Karpas-422 (cell line): ENCODE results near the gene KLK11. TPM values are rescaled to one million over a fixed set of nuclear protein-coding genes. Genes with fewer than 3 reads are reported as not detected.

Source experiments
- DNase-seq: peaks from one replicate; pipeline ENCODE4 v3.0.0-alpha.2; 2015
- H2AFZ ChIP-seq: fragments of 200-600 bp; sonication (generic); 2 replicates; pipeline ENCODE4 v1.6.1; 2014; ENCODE audit warnings: antibody characterized with exemption, low read length, mixed read lengths
- H3K27ac ChIP-seq: fragments of 200-600 bp; sonication (generic); 2 replicates; pipeline ENCODE4 v1.5.1; 2014; ENCODE audit warnings: mild to moderate bottlenecking, low read length, moderate library complexity
- H3K27me3 ChIP-seq: fragments of 200-600 bp; sonication (generic); 2 replicates; pipeline ENCODE4 v1.6.1; 2014; ENCODE audit warnings: low read length, mixed read lengths
- H3K36me3 ChIP-seq: fragments of 200-600 bp; sonication (generic); 2 replicates; pipeline ENCODE4 v1.6.1; 2014; ENCODE audit warnings: low read length, mixed read lengths; ENCODE audit not compliant: insufficient read depth
- H3K4me1 ChIP-seq: fragments of 200-600 bp; sonication (generic); 2 replicates; pipeline ENCODE4 v1.6.1; 2014; ENCODE audit warnings: mild to moderate bottlenecking, low read length, mixed read lengths
- H3K4me2 ChIP-seq: fragments of 200-600 bp; sonication (generic); 2 replicates; pipeline ENCODE4 v1.6.1; 2014; ENCODE audit warnings: low read length, low read depth, mild to moderate bottlenecking; ENCODE audit not compliant: poor library complexity, severe bottlenecking
- H3K4me3 ChIP-seq: fragments of 200-600 bp; sonication (generic); 2 replicates; pipeline ENCODE4 v1.5.1; 2014; ENCODE audit warnings: mild to moderate bottlenecking, antibody characterized with exemption, low read length, mixed read lengths
- H3K79me2 ChIP-seq: fragments of 200-600 bp; sonication (generic); 2 replicates; pipeline ENCODE4 v1.6.1; 2014; ENCODE audit warnings: mild to moderate bottlenecking, low read length, mixed read lengths
- H3K9ac ChIP-seq: fragments of 200-600 bp; sonication (generic); 2 replicates; pipeline ENCODE4 v1.6.0; 2014; ENCODE audit warnings: low read length
- H3K9me2 ChIP-seq: fragments of 200-600 bp; sonication (generic), shearing (Covaris generic); replicated peaks from 2 replicates; pipeline ENCODE4 v1.6.0; 2014; ENCODE audit warnings: mild to moderate bottlenecking, low read length, moderate library complexity; ENCODE audit not compliant: insufficient read depth
- H3K9me3 ChIP-seq: fragments of 300-700, 200-600 bp; sonication (generic); 2 replicates; pipeline ENCODE4 v1.6.1; 2014; ENCODE audit warnings: low read length, mixed read lengths
- H4K20me1 ChIP-seq: fragments of 200-600 bp; sonication (generic); 2 replicates; pipeline ENCODE4 v1.6.1; 2014; ENCODE audit warnings: mild to moderate bottlenecking, antibody characterized with exemption, low read length, low read depth; ENCODE audit not compliant: insufficient read depth
- total RNA-seq: library from RNA; depleted of rRNA; stranded (reverse); fragments of >200 nt; shearing (Covaris generic); gene quantifications from 2 replicates; pipeline ENCODE4 v1.2.3, GENCODE V29; 2014; ENCODE audit warnings: low replicate concordance

Gene KLK11
- total RNA-seq, 1 experiment from 2014 or later = not detected

GRCh38 chr19:51016798-51017683 is 9.4 kb downstream of the KLK11 start:
- Histone ChIP-seq H3K9me3 (no peaks in the 10 kb centered on the region), H3K4me1 (no peaks in the 10 kb centered on the region), H3K27me3 (no peaks in the 10 kb centered on the region), H3K27ac (no peak overlapping the region), H4K20me1 (peaks cover 3% of the 10 kb centered on the region; the same call in 1 of the 2 replicates), H3K36me3 (no peaks in the 10 kb centered on the region), H3K4me3 (no peak overlapping the region), H3K4me2 (no peak overlapping the region), H3K9ac (no peak overlapping the region), H2AFZ (no peak overlapping the region), H3K9me2 (no peaks in the 10 kb centered on the region), H3K79me2 (no peaks in the 10 kb centered on the region)
- DNase-seq = no peak

DNA sequence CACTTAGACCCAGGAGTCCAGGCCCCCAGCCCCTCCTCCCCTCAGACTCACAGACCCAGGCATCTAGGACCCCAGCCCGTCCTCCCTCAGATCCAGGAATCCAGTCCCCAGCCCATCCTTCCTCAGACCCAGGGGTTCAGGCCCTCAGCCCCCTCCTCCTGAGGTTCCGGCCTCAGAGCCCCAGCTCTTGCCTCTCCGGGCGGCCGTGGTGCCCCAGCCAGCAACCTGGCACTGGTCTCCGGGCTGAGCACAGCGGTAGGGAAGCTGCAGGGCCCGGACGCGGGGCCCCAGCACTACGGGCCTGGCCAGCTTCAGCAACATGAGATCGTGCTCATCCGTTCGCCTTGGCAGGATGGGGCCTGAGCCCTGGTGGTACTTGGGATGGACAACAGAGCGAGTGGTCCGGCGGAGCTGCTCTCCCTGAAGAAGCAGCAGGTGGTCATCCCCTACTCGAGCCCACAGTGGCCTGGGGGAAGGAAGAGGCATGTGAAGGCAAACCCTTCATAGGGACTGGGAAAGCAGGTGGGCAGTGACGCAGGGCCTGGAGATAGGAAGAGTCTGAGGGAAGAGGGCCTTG is 10.6 kb downstream of the KLK11 start:
- H3K9me2 ChIP-seq = no peaks in the 10 kb centered on the region
- H2AFZ ChIP-seq = no peak overlapping the region
- H3K9me3 ChIP-seq = no peaks in the 10 kb centered on the region
- no peak overlapping the region for H3K9ac ChIP-seq
- H3K79me2 ChIP-seq = no peaks in the 10 kb centered on the region
- H3K4me2 ChIP-seq = no peak overlapping the region
- H3K36me3 ChIP-seq = no peaks in the 10 kb centered on the region
- H3K4me3 ChIP-seq = no peak overlapping the region
- H3K27me3 ChIP-seq = no peaks in the 10 kb centered on the region
- H4K20me1 ChIP-seq = peaks cover 3% of the 10 kb centered on the region; the same call in 1 of the 2 replicates
- H3K27ac ChIP-seq = no peak overlapping the region
- DNase-seq = no peak
- no peaks in the 10 kb centered on the region for H3K4me1 ChIP-seq

DNA sequence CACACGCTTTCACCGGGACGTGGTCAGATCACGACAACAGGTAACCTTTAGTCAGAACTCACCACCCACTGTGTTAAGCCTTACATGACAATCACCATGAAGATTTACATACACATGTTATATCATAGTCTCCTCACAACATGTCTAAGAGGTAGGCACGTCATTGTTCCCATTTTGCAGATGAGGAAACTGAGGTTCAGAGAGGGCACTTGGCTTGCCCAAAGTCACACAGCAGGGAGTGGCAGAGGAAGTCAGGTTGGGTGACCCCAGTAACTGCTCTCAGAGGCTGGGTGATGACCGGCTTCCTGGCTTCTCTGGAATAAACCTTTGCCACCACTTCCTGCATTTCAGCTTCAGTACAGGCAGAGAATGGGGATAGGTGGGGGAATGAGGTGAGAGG is 12.2 kb downstream of the KLK11 start:
- Histone ChIP-seq H3K4me3 (no peak overlapping the region), H3K9me3 (no peaks in the 10 kb centered on the region), H3K4me1 (no peaks in the 10 kb centered on the region), H3K79me2 (no peaks in the 10 kb centered on the region), H4K20me1 (peaks cover 3% of the 10 kb centered on the region; the same call in 1 of the 2 replicates), H3K4me2 (no peak overlapping the region), H3K9me2 (no peaks in the 10 kb centered on the region), H3K9ac (no peak overlapping the region), H3K27me3 (no peaks in the 10 kb centered on the region), H3K36me3 (no peaks in the 10 kb centered on the region), H2AFZ (no peak overlapping the region), H3K27ac (no peak overlapping the region)
- DNase-seq = no peak

GRCh38 chr19:51012661-51013190 is 13.7 kb downstream of the KLK11 start:
- DNase-seq = no peak
- Histone ChIP-seq H3K4me1 (no peaks in the 10 kb centered on the region), H3K36me3 (no peaks in the 10 kb centered on the region), H3K27ac (no peak overlapping the region), H4K20me1 (peaks cover 3% of the 10 kb centered on the region; the same call in 1 of the 2 replicates), H3K9me2 (no peaks in the 10 kb centered on the region), H3K9ac (no peak overlapping the region), H3K4me2 (no peak overlapping the region), H3K4me3 (no peak overlapping the region), H2AFZ (no peak overlapping the region), H3K9me3 (no peaks in the 10 kb centered on the region), H3K79me2 (no peaks in the 10 kb centered on the region), H3K27me3 (no peaks in the 10 kb centered on the region)

DNA sequence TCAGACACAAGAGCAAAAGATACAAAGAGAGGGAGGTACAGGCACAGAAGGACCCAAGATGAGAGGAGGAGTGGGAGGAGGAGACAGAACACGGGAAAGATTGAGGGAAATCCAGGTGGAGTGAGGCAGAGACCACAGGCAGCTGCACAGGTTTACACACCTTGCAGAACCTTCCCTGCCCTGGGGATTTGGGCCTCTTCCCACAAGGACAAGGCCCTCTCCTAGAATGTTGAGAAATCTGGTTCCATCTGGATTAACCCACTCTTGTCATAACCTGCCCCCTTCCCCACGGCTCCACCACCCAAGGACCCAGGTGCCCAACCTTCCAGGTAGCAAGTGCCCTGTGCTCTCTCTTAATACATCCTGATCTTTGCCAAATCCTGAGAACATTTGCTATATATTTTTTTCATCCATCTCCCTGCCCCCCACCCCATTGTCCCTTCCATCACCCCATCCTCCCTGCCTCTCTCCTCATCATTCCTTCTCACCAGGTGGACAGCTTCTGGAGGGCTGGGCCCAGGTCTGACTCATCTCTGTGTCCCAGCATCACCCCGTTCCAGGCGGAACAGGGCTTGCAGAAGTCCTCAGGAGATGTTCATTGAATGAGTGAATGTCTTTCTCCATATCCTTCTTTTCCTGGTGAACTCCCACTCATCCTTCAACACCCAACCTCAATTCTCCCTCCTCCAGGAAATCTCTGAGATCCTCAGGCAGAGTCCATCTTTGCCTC is 16.2 kb downstream of the KLK11 start:
- H3K27me3 ChIP-seq = no peaks in the 10 kb centered on the region
- H3K4me2 ChIP-seq = no peak overlapping the region
- no peaks in the 10 kb centered on the region for H3K36me3 ChIP-seq

GRCh38 chr19:51009061-51009891 is 17.1 kb downstream of the KLK11 start:
- no peaks in the 10 kb centered on the region for H3K27me3 ChIP-seq
- H3K9me3 ChIP-seq = no peaks in the 10 kb centered on the region
- H3K9me2 ChIP-seq = no peaks in the 10 kb centered on the region
- H3K4me1 ChIP-seq = no peaks in the 10 kb centered on the region
- no peak overlapping the region for H2AFZ ChIP-seq
- H3K36me3 ChIP-seq = no peaks in the 10 kb centered on the region
- H3K9ac ChIP-seq = no peak overlapping the region
- H3K79me2 ChIP-seq = no peaks in the 10 kb centered on the region
- H4K20me1 ChIP-seq = no peaks in the 10 kb centered on the region
- no peak overlapping the region for H3K4me2 ChIP-seq
- H3K27ac ChIP-seq = no peak overlapping the region
- H3K4me3 ChIP-seq = no peak overlapping the region
- no peak for DNase-seq

More for the DNA sequence above, 16.2 kb downstream of the KLK11 start:
- Histone ChIP-seq H2AFZ (no peak overlapping the region), H3K27ac (no peak overlapping the region), H4K20me1 (0 out of 2 replicates have a peak, but pooled peaks cover under 1% of the 10 kb centered on the region), H3K9ac (no peak overlapping the region), H3K4me3 (no peak overlapping the region), H3K9me3 (no peaks in the 10 kb centered on the region), H3K4me1 (no peaks in the 10 kb centered on the region), H3K79me2 (no peaks in the 10 kb centered on the region), H3K9me2 (no peaks in the 10 kb centered on the region)
- DNase-seq = no peak

GRCh38 chr19:51007488-51007887 is 18.9 kb downstream of the KLK11 start:
- no peaks in the 10 kb centered on the region for H4K20me1 ChIP-seq
- no peak overlapping the region for H3K4me3 ChIP-seq
- DNase-seq = no peak
- no peaks in the 10 kb centered on the region for H3K36me3 ChIP-seq
- no peak overlapping the region for H3K4me2 ChIP-seq
- H3K9me3 ChIP-seq = no peaks in the 10 kb centered on the region
- no peak overlapping the region for H3K9ac ChIP-seq
- H3K9me2 ChIP-seq = no peaks in the 10 kb centered on the region
- H3K27ac ChIP-seq = no peak overlapping the region
- H2AFZ ChIP-seq = no peak overlapping the region
- no peaks in the 10 kb centered on the region for H3K27me3 ChIP-seq
- no peaks in the 10 kb centered on the region for H3K4me1 ChIP-seq
- no peaks in the 10 kb centered on the region for H3K79me2 ChIP-seq
